Gastrocnemius medialis (tissue), 4 donors: Measurements from ENCODE around the gene PPOX. TPM values are rescaled to one million over a fixed set of nuclear protein-coding genes. Genes with fewer than 3 reads are reported as not detected.

ENCODE experiments used
- ATAC-seq, 2 donors: fragments of 150-250 bp; one replicate each; pipeline ENCODE4 v1.9.1; 2016
- DNase-seq, 2 donors: peaks; one replicate each; pipeline ENCODE4 v3.0.0-alpha.2; 2019
- H3K27ac ChIP-seq, 4 donors: fragments of 200-600 bp; sonication (generic); 1 replicate in 1 of 4; 2 replicates in 3 of 4; pipeline ENCODE4 v1.5.1; 2016 to 2018; ENCODE audit warnings: mild to moderate bottlenecking in 2 of 4, moderate library complexity in 1 of 4
- H3K27me3 ChIP-seq, 3 donors: fragments of 200-600 bp; sonication (generic) in 2 of 3; 1 replicate in 1 of 3; 2 replicates in 2 of 3; pipeline versions ENCODE4 v1.5.1 to v1.6.0; 2016 to 2019; ENCODE audit warnings: mild to moderate bottlenecking in 1 of 3, moderate library complexity in 1 of 3
- H3K36me3 ChIP-seq, 2 donors: fragments of 200-600 bp; sonication (generic) in 1 of 2; one replicate each; pipeline ENCODE4 v1.5.1; 2017 to 2018
- H3K4me1 ChIP-seq, 2 donors: fragments of 200-600 bp; sonication (generic) in 1 of 2; one replicate each; pipeline ENCODE4 v1.5.1; 2016 to 2017; ENCODE audit warnings: mild to moderate bottlenecking in 2 of 2
- H3K4me3 ChIP-seq, 4 donors: fragments of 200-600 bp; sonication (generic) in 3 of 4; 1 replicate in 1 of 4; 2 replicates in 3 of 4; pipeline ENCODE4 v1.5.1; 2016 to 2019; ENCODE audit warnings: mild to moderate bottlenecking in 2 of 4
- H3K9me3 ChIP-seq, 3 donors: fragments of 200-600 bp; sonication (generic) in 2 of 3; 1 replicate in 1 of 3; 2 replicates in 2 of 3; pipeline ENCODE4 v1.5.1; 2016 to 2019
- CTCF ChIP-seq, 5 experiments: fragments of 450-650 bp in 3 of 5; fragments of 200-600 bp in 2 of 5; sonication (generic) in 2 of 5; IDR thresholded peaks in 4 of 5; conservative IDR thresholded peaks in 1 of 5; 1 replicate in 4 of 5; 2 replicates in 1 of 5; pipeline ENCODE4 v1.5.1; 2016 to 2019; ENCODE audit warnings: antibody characterized with exemption in 5 of 5, mild to moderate bottlenecking in 3 of 5, moderate library complexity in 3 of 5
- POLR2A ChIP-seq, 2 donors: fragments of 450-650 bp; IDR thresholded peaks; one replicate each; pipeline ENCODE4 v1.6.1; 2017; ENCODE audit warnings: antibody characterized with exemption in 2 of 2, mild to moderate bottlenecking in 2 of 2, moderate library complexity in 2 of 2
- in situ Hi-C, 4 donors: fragments of 200-750 bp; cut with MboI; loops; one replicate each; pipeline versions ENCODE4 v1.15.0 to v1.8.0; 2017; ENCODE audit warnings: low sequenced_read_pairs in 4 of 4
- intact Hi-C: fragments of 100-400 bp; cut with DNase I; formaldehyde crosslinking; loops from one replicate; pipeline ENCODE4 v1.15.1; 2023; ENCODE audit warnings: low total_unique reads
- total RNA-seq, 4 donors: library from RNA; depleted of rRNA; stranded (reverse); fragments of >200 nt; gene quantifications; one replicate each; pipeline versions ENCODE4 v1.1.0 to v1.2.3, GENCODE V29; 2016

PPOX gene
- total RNA-seq, 4 donors from 2014 or later: 4.0 to 14.7 (median 7.3) TPM

- H3K36me3 ChIP-seq: peaks cover 0 to 75% of the 10 kb centered on the region in 2 donors
- in situ Hi-C loops: loop anchor here in 2 of 4 donors (25.0 kb wide), 1 partner anchor 530 kb away; the partner anchor contains the start of gene DUSP12 (in 2 of the 2)
- ATAC-seq: peak; percentile 64 to 75
These were observed 40.9 kb downstream of the PPOX start for GRCh38 chr1:161207173-161207572.

DNA sequence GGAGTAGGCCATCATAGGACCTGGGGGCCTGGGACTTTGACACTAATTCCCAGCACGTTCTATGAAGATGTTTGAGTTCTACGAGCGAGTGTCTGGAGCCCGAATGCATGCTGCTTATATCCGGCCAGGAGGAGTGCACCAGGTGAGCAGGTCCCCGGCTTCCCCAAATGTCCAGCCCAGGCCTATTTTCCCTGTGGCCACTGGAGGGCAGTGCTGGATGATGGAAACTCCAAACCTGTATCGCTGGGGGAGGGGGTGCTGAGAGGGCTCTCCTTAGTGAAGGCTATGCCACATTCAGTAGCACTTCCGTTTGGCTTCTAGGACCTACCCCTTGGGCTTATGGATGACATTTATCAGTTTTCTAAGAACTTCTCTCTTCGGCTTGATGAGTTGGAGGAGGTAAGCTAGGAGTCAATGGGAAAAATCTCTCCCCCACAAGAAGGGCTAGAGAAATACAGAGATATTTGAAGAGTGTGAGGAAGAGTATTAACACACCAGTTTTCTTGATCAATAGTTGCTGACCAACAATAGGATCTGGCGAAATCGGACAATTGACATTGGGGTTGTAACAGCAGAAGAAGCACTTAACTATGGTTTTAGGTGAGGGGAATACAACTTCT is 43.7 kb downstream of the PPOX start:
- no peaks in the 10 kb centered on the region for H3K27me3 ChIP-seq
- no peak overlapping the region for H3K4me3 ChIP-seq
- intact Hi-C loops: loop anchor here (1.0 kb wide), 1 partner anchor 15 kb away; no protein-coding TSS in a partner anchor
- no peak for TF ChIP-seq POLR2A (IDR thresholded peaks at IDR 0.05)
- TF ChIP-seq CTCF (IDR thresholded peaks at IDR 0.05 in 4 of 5, conservative IDR thresholded peaks at IDR 0.05 in 1 of 5): peak; percentile 79 to 89 (median 84)
- ATAC-seq (peak; percentile 48 to 85), DNase-seq (peak; percentile 62 to 71)
- H3K4me1 ChIP-seq: peaks cover 4 to 32% of the 10 kb centered on the region in 2 donors
- peak overlapping the region; percentile 77 to 99 (median 96) for H3K27ac ChIP-seq
- peaks cover 0 to 87% of the 10 kb centered on the region in 2 donors for H3K36me3 ChIP-seq
- no peaks in the 10 kb centered on the region for H3K9me3 ChIP-seq
- in situ Hi-C loops: loop anchor here in 2 of 4 donors (25.0 kb wide), 1 partner anchor 527 kb away; the partner anchor contains the start of gene DUSP12 (in 2 of the 2)

More at GRCh38 chr1:161207173-161207572, 40.9 kb downstream of the PPOX start:
- DNase-seq: peak; percentile 44 to 60
- TF ChIP-seq POLR2A (IDR thresholded peaks at IDR 0.05) (peak; percentile 53 to 54), CTCF (IDR thresholded peaks at IDR 0.05 in 4 of 5, conservative IDR thresholded peaks at IDR 0.05 in 1 of 5) (no peak)
- Histone ChIP-seq H3K27ac (peak overlapping the region; percentile 77 to 99 (median 96)), H3K4me1 (peaks cover 19 to 53% of the 10 kb centered on the region in 2 donors), H3K27me3 (no peaks in the 10 kb centered on the region), H3K4me3 (peak overlapping the region in 1 of 4 donors; percentile 20), H3K9me3 (no peaks in the 10 kb centered on the region)
- intact Hi-C loops: no loop called here

DNA sequence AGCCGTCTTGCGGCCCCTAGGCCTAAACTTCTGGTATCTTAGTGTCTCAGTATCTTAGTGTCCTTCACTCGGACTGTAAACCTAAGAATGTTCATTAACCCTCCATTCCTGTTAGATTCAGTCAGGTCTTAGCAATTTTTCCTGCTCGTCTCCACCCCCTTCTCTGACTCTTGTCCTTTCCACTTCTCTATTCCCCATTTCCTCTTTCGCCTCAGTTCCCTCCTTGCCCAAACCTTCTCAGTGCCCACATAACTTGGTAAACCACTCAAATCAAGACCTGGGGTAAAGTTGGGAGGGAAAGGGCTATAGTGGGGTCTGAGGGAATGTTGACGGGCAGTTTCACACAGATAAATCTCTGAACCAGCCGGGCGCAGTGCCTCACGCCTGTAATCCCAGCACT is 48.1 kb downstream of the PPOX start:
- Histone ChIP-seq H3K4me1 (peaks cover 0 to 4% of the 10 kb centered on the region in 2 donors), H3K4me3 (no peak overlapping the region), H3K36me3 (peaks cover 0 to 52% of the 10 kb centered on the region in 2 donors), H3K27me3 (no peaks in the 10 kb centered on the region), H3K27ac (peak overlapping the region in 1 of 4 donors; percentile 22), H3K9me3 (no peaks in the 10 kb centered on the region)
- intact Hi-C loops: no loop called here
- TF ChIP-seq POLR2A (IDR thresholded peaks at IDR 0.05) (no peak), CTCF (IDR thresholded peaks at IDR 0.05 in 4 of 5, conservative IDR thresholded peaks at IDR 0.05 in 1 of 5) (no peak)
- in situ Hi-C loops: loop anchor here in 2 of 4 donors (25.0 kb wide), 1 partner anchor 523 kb away; the partner anchor contains the start of gene DUSP12 (in 2 of the 2)
- DNase-seq: no peak
- ATAC-seq: no peak

GRCh38 chr1:161215076-161215475 is 48.9 kb downstream of the PPOX start, which contains the start of gene FCER1G:
Gene FCER1G (plus strand): TSS chr1:161215295. CDS start chr1:161215322, 27 bp downstream.
- H3K27me3 ChIP-seq: no peaks in the 10 kb centered on the region
- no peaks in the 10 kb centered on the region for H3K9me3 ChIP-seq
- TF ChIP-seq POLR2A (IDR thresholded peaks at IDR 0.05) (peak; percentile 27 to 46), CTCF (IDR thresholded peaks at IDR 0.05 in 4 of 5, conservative IDR thresholded peaks at IDR 0.05 in 1 of 5) (no peak)
- no peaks in the 10 kb centered on the region for H3K4me1 ChIP-seq
- peak within 1 kb of the TSS in 1 of 4 donors; percentile 34 for H3K4me3 ChIP-seq
- peaks cover 0 to 47% of the 10 kb centered on the region in 2 donors for H3K36me3 ChIP-seq
- in situ Hi-C loops: loop anchor here in 2 of 4 donors (25.0 kb wide), 1 partner anchor 522 kb away; the partner anchor contains the start of gene DUSP12 (in 2 of the 2)
- DNase-seq (peak in 1 of 2 donors; percentile 46), ATAC-seq (no peak)
- intact Hi-C loops: no loop called here
- peak within 1 kb of the TSS in 3 of 4 donors; percentile 22 to 77 (median 41) for H3K27ac ChIP-seq
